HT-29 (cell line): ENCODE data around the gene CYP24A1. TPM values are rescaled to one million over a fixed set of nuclear protein-coding genes. Genes with fewer than 3 reads are reported as not detected.
A peak's percentile ranks its signal among the peaks of the same experiment; 100 is the strongest.

ENCODE experiments used
- DNase-seq: peaks from one replicate; pipeline ENCODE4 v3.0.0-alpha.2; 2015; ENCODE audit warnings: low spot score
- total RNA-seq: library from RNA; depleted of rRNA; stranded (reverse); fragments of >200 nt; shearing (Covaris generic); gene quantifications from 2 replicates; pipeline ENCODE4 v1.2.3, GENCODE V29; 2014

The CYP24A1 gene
- total RNA-seq, 1 experiment from 2014 or later: 1.9 TPM

DNA sequence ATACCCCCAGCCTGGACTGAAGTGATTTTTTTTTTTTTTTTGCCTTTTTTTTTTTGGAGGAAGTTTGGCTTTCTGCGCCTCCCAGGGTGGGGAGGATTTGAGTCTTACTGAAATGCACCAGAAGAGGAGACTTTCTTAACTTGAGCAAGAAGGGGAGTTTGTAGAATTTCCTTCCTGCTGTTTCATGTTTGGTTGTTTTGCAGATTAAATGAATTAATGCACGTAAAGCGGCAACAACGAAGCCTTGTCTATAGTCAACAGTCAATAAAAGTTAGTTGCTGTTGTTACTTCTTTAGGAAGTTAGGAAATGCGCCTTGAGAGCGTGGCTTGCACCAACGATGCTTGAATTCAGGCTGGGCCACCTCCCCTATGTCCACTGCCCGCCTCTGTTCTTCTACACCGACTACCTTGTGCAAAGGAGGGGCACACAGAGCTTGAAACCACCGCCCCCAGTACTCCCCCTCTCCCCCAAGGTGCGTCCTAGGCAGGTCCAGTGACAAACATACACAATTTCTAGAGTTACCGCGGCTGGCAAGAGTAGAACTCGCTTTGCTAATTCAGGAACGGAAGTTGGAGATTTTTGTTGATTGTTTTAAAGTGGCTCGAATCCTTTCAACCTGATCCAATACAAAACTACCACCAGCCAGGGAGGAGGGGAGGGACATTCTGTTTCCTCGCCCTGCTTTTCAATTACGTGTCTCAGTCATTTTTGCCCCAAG, 830 bp upstream of the CYP24A1 start:
- peak; percentile 41 for DNase-seq

DNA sequence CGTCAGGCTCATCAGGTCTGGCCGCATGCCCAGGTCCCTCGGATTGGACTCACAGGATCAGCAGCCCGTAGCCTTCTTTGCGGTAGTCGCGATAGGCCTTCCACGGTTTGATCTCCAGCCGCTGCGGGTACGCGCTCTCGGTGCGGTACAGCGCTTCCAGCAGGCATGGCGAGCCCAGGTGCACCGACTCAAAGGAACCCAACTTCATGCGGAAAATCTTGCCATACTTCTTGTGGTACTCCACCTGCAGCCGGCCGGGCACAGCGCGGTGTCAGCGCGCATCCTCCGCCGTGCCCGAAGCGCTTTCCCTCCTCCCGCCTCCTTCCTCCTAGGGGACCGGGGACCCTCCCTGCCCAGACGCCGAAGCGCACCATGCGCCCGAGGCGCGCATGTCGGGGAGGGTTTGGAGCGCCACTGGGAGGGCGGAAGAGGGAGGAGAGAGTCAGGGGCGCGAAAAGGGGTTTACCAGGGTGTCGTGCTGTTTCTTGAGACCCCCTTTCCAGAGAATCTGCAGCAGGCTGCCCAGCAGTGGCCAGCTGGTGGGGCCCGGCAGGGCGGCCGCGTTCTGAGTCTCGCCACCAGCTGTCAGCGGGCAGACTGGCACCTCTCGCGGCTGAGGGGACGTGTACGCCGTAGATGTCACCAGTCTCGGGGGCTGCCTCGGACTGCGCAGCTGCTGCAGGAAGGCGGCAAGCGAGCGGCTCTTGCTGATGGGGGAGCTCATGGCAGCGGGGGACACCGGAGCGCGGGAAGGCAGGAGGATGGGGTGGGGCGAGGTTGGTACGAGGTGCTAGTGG, 732 bp downstream of the CYP24A1 start:
- peak; percentile 62 for DNase-seq

- no peak for DNase-seq
Observed at GRCh38 chr20:54172532-54172855, 1.3 kb downstream of the CYP24A1 start.

DNA sequence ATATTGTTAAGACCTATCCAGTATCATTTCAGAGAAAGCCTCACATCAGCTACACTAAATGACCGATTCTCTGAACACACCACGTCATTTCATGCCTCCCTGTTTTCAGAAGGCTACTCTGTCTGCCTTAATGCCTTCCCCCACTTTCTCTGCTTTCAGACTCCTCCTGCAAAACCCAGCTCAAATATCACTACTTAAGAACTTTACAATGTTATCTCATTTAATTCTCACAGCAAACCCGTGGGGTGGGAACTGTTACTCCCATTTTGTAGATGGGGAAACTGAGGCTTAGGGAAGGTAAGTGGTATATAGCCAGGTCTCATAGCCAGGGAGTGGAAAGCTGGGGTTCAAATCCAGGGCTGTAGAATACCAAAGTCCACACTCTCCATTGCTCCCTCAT, 2.8 kb downstream of the CYP24A1 start:
- DNase-seq: no peak

- DNase-seq: no peak
Observed at GRCh38 chr20:54170026-54170471, 3.7 kb downstream of the CYP24A1 start.

GRCh38 chr20:54168961-54169862, 4.6 kb downstream of the CYP24A1 start:
- peak; percentile 74 for DNase-seq

GRCh38 chr20:54167909-54168872, 5.6 kb downstream of the CYP24A1 start:
- DNase-seq: peak; percentile 98

DNA sequence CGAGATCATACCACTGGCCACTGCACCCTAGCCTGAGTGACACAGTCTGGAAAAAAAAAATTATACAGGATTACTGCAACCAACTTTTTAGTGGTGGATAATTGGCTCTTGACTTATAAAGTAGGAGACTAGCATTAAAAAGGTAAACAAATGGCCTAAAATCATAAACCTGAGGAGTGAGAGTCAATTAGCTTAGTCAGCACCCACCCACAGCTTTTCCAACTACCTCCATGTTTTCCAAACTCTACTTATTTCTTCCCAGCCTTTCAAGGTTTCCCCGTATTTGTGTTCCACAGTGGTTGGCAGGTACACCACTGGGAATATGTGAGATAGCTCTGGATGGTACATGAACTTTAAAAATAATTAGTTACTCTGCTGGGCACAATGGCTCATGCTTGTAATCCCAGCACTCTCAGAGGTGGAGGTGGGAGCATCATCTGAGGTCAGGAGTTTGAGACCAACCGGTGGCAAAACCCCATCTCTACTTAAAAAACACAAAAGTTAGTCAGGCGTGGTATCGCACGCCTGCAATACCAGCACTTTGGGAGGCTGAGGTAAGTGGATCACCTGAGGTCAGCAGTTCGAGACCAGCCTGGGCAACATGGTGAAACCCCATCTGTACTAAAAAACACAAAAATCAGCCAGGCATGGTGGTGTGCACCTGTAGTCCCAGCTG, 6.7 kb downstream of the CYP24A1 start:
- DNase-seq: no peak

DNA sequence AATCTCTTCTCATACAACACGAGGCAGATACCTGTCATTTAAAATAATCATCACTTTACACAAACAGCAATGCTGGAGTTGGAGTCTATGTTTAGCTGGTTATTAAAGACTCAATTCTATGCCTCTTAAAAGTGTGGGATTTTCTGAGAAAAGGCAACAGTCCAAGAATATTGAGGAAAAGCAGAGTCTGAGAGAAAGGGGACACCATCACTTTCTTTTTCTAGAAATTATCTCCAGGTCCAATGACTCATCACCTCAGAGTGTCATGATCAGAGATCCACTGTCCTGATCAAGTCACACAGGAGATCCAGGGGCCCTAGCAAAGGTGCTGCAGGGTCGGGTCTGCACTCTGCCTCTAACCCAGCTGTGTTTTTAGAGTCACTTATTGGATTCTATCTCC, 8.0 kb downstream of the CYP24A1 start:
- no peak for DNase-seq

DNA sequence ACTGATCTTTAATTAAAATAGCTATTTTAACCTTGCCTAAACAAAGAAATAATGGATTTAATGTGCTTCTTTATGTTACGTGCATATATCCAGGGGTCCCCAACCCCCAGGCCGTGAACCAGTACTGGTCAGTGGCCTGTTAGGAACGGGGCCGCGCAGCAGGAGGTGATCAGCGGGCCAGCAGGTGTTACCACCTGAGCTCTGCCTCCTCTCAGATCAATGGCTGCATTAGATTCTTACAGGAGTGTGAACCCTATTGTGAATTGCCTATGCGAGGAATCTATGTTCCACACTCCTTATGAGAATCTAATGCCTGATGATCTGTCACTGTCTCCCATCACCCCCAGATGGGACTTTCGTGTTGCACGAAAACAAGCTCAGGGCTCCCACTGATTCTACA, 8.8 kb downstream of the CYP24A1 start:
- no peak for DNase-seq

- DNase-seq: no peak
Observed at GRCh38 chr20:54163402-54163801, 10.4 kb downstream of the CYP24A1 start.

DNA sequence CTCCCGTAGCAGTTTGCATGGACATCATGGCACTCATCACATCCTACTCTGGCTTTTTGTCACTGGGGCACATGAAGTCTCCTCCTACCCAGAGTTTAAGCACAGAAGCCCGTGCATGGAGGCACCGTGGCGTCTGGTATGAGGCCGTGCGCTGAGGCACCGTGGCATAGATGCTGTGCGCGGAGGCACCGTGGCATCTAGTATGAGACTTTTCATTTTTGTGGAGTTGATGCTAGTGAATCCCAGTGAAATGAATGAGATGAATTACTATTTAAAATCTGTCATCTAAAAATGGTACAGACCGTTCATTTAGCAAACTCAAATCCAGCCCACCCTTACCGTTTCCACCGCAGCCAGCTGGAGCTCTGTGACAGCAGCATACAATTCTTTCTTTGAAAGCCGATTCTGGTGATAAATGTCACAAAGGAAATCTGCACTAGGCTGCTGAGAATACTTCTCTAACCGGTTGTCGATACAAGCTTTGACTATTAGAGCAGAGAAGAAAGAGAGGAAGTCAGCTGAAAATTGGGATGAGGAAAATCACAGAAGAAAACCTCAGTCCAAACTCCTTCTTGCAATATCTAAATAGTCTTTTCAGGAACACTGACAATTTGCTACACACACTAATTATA, 11.3 kb downstream of the CYP24A1 start:
- no peak for DNase-seq

DNA sequence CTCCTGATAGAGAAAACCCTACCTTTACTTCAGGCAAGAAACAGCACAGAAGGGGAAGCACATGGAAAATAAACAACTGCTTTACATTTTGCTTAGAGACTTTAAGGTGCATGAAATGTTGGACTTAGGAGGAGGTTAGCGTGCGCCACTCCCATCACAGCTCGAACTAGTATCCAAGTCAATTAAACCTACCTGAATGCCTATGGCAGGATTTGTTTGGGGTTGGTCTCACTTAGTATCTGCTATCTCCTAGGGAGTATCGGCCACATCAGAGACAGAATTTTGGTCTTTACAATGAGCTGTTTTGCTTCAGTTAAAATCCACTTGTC, 12.0 kb downstream of the CYP24A1 start:
- no peak for DNase-seq

- DNase-seq: no peak
Observed at GRCh38 chr20:54161008-54161820, 12.6 kb downstream of the CYP24A1 start.

- DNase-seq: no peak
Observed at GRCh38 chr20:54160065-54161007, 13.4 kb downstream of the CYP24A1 start.

DNA sequence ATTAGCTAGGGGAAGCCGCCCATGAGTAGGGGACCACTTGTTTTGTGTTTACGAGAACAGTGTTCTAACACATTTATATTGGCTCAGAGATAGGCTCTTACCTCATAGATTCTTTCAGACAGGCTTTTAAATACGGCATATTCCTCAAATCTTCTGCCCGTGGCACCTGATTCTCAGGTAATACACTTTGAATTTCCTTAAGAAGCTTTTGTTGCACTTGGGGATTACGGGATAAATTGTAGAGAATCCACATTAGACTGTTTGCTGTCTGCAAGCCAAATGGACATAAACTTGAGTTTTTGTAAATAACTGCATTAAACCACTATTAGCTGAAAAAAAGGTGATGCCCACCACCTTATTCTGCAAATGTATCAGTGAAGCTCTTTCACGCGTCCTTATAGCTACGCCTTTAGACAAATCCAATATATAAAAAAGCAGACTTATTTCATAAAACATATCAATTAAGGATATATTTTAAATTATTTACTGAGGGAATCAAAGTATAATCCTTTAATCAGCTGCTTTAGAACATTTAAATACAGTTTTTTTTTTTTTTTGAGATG, 14.8 kb downstream of the CYP24A1 start:
- no peak for DNase-seq

- no peak for DNase-seq
Observed at GRCh38 chr20:54158226-54158625, 15.6 kb downstream of the CYP24A1 start.
